ENCODE measurements around the gene BHLHA15.

GRCh38 chr7:98213296-98213887, 2.2 kb downstream of the BHLHA15 start:
- TF ChIP-seq CTCF (optimal IDR thresholded peaks at IDR 0.05 in 1 of 3, IDR thresholded peaks at IDR 0.05 in 1 of 3, conservative IDR thresholded peaks at IDR 0.05 in 1 of 3; ENCODE audit: extremely low read depth in 1 of 3, insufficient read depth in 2 of 3, low read length in 3 of 3) (no peak), EZH2 (IDR thresholded peaks at IDR 0.05; ENCODE audit: low read length) (no peak)
